ENCODE data around the gene ADAMTS2. TPM values are rescaled to one million over a fixed set of nuclear protein-coding genes. Genes with fewer than 3 reads are reported as not detected.

ADAMTS2 gene
- total and polyA plus RNA-seq, 2 experiments from 2014 or later: 1.6 to 8.1 TPM

DNA sequence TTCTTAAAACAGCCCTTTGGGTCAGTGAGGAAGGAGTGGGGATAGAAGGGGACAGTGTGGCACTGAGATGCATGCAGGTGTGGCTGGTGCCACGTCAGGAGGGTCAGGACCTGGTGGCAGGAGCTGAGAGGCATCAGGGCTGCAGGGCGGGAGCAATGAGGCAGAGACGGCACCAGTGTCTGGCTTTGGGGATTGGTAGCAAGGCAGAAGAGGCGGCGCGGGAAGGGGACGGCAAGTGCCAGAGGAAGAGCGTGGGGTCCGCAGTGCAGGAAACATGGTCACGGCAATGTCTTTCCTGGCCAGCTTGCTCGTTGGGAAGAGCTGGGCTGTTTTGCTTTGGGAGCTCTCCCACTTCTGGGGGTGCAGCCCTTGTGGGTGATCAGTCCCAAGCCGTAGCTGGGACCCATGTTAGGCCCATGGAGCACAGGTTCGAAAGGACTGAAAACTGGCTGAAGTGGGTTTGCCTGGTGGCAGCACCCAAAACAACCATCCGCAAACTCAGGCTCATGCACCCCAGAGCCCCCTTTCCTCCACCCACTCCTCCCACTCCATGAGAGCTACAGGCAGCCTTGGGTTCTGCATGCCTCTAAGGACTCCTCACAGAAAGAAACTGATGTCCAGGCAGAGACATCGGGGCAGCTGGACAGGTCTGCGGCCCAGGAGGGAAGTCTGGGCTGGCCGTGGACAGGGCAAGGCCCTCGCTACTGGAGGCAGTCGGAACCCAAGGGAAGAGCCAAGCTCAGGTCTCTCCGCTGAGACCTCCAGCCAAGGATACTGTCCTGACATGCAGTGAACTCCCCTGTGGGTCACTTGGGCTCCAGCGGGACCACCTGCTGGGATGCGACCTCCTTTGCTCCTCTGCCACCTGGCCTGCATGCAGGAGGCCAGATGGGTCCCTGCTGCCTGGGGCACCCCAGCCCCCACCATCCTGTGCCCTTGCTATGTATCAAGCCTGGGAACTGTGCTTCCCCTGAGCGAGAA lies 180.6 kb downstream of the ADAMTS2 start:
- Mint-ChIP-seq H3K4me3 (no peak overlapping the region), H3K27ac (no peak overlapping the region), H3K4me1 (no peaks in the 10 kb centered on the region), H3K36me3 (ENCODE audit: low read depth) (peaks cover 6% of the 10 kb centered on the region; the same call in 2 of the 3 replicates), H3K27me3 (ENCODE audit: insufficient read depth, low read depth, poor library complexity) (peaks cover 13% of the 10 kb centered on the region), H3K9me3 (peaks cover 32% of the 10 kb centered on the region)
- Histone ChIP-seq H3F3A (replicated peaks; ENCODE audit: low read depth) (no peaks in the 10 kb centered on the region), H3K27ac (ENCODE audit: low read depth) (no peak overlapping the region), H3K4me3 (no peak overlapping the region), H2AFZ (no peak overlapping the region), H3K36me3 (ENCODE audit: insufficient read depth) (no peaks in the 10 kb centered on the region), H3K9me2 (ENCODE audit: insufficient read depth) (no peaks in the 10 kb centered on the region), H3K4me1 (ENCODE audit: insufficient read depth) (no peaks in the 10 kb centered on the region), H3K4me2 (no peak overlapping the region), H3K27me3 (ENCODE audit: insufficient read depth) (no peaks in the 10 kb centered on the region), H3K79me2 (replicated peaks; ENCODE audit: insufficient read depth) (no peaks in the 10 kb centered on the region), H4K20me1 (replicated peaks; ENCODE audit: insufficient read depth) (no peaks in the 10 kb centered on the region)
- DNase-seq (ENCODE audit: low spot score) (no peak), ATAC-seq (no peak)
- no peak for TF ChIP-seq EZH2phosphoT487 (IDR thresholded peaks at IDR 0.05; ENCODE audit: unreplicated experiment)
- no peak for TF ChIP-seq EZH2 (IDR thresholded peaks at IDR 0.05; ENCODE audit: low read depth, unreplicated experiment)
- no peak for TF ChIP-seq CREB1 (CRISPR knock-in tag; IDR thresholded peaks at IDR 0.05; ENCODE audit: low read depth)
- no peak for TF ChIP-seq JUNB (IDR thresholded peaks at IDR 0.05; ENCODE audit: unreplicated experiment)
- no peak for TF ChIP-seq ZNF331 (CRISPR knock-in tag; IDR thresholded peaks at IDR 0.05; ENCODE audit: low read depth)
- TF ChIP-seq NANOG (IDR thresholded peaks at IDR 0.05; ENCODE audit: borderline replicate concordance): no peak
- TF ChIP-seq, protein P1, sequence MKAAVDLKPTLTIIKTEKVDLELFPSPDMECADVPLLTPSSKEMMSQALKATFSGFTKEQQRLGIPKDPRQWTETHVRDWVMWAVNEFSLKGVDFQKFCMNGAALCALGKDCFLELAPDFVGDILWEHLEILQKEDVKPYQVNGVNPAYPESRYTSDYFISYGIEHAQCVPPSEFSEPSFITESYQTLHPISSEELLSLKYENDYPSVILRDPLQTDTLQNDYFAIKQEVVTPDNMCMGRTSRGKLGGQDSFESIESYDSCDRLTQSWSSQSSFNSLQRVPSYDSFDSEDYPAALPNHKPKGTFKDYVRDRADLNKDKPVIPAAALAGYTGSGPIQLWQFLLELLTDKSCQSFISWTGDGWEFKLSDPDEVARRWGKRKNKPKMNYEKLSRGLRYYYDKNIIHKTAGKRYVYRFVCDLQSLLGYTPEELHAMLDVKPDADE (IDR thresholded peaks at IDR 0.05): no peak
- TF ChIP-seq, protein P2, sequence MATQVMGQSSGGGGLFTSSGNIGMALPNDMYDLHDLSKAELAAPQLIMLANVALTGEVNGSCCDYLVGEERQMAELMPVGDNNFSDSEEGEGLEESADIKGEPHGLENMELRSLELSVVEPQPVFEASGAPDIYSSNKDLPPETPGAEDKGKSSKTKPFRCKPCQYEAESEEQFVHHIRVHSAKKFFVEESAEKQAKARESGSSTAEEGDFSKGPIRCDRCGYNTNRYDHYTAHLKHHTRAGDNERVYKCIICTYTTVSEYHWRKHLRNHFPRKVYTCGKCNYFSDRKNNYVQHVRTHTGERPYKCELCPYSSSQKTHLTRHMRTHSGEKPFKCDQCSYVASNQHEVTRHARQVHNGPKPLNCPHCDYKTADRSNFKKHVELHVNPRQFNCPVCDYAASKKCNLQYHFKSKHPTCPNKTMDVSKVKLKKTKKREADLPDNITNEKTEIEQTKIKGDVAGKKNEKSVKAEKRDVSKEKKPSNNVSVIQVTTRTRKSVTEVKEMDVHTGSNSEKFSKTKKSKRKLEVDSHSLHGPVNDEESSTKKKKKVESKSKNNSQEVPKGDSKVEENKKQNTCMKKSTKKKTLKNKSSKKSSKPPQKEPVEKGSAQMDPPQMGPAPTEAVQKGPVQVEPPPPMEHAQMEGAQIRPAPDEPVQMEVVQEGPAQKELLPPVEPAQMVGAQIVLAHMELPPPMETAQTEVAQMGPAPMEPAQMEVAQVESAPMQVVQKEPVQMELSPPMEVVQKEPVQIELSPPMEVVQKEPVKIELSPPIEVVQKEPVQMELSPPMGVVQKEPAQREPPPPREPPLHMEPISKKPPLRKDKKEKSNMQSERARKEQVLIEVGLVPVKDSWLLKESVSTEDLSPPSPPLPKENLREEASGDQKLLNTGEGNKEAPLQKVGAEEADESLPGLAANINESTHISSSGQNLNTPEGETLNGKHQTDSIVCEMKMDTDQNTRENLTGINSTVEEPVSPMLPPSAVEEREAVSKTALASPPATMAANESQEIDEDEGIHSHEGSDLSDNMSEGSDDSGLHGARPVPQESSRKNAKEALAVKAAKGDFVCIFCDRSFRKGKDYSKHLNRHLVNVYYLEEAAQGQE (IDR thresholded peaks at IDR 0.05; ENCODE audit: unreplicated experiment): no peak
- TF ChIP-seq, protein P3, sequence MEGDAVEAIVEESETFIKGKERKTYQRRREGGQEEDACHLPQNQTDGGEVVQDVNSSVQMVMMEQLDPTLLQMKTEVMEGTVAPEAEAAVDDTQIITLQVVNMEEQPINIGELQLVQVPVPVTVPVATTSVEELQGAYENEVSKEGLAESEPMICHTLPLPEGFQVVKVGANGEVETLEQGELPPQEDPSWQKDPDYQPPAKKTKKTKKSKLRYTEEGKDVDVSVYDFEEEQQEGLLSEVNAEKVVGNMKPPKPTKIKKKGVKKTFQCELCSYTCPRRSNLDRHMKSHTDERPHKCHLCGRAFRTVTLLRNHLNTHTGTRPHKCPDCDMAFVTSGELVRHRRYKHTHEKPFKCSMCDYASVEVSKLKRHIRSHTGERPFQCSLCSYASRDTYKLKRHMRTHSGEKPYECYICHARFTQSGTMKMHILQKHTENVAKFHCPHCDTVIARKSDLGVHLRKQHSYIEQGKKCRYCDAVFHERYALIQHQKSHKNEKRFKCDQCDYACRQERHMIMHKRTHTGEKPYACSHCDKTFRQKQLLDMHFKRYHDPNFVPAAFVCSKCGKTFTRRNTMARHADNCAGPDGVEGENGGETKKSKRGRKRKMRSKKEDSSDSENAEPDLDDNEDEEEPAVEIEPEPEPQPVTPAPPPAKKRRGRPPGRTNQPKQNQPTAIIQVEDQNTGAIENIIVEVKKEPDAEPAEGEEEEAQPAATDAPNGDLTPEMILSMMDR (conservative IDR thresholded peaks at IDR 0.05; ENCODE audit: low read depth in 2 of 2): no peak
- TF ChIP-seq POLR2AphosphoS5 (IDR thresholded peaks at IDR 0.05; ENCODE audit: low read depth): no peak
- no peak for TF ChIP-seq ZNF114 (CRISPR knock-in tag; IDR thresholded peaks at IDR 0.05)
- TF ChIP-seq, protein P4, sequence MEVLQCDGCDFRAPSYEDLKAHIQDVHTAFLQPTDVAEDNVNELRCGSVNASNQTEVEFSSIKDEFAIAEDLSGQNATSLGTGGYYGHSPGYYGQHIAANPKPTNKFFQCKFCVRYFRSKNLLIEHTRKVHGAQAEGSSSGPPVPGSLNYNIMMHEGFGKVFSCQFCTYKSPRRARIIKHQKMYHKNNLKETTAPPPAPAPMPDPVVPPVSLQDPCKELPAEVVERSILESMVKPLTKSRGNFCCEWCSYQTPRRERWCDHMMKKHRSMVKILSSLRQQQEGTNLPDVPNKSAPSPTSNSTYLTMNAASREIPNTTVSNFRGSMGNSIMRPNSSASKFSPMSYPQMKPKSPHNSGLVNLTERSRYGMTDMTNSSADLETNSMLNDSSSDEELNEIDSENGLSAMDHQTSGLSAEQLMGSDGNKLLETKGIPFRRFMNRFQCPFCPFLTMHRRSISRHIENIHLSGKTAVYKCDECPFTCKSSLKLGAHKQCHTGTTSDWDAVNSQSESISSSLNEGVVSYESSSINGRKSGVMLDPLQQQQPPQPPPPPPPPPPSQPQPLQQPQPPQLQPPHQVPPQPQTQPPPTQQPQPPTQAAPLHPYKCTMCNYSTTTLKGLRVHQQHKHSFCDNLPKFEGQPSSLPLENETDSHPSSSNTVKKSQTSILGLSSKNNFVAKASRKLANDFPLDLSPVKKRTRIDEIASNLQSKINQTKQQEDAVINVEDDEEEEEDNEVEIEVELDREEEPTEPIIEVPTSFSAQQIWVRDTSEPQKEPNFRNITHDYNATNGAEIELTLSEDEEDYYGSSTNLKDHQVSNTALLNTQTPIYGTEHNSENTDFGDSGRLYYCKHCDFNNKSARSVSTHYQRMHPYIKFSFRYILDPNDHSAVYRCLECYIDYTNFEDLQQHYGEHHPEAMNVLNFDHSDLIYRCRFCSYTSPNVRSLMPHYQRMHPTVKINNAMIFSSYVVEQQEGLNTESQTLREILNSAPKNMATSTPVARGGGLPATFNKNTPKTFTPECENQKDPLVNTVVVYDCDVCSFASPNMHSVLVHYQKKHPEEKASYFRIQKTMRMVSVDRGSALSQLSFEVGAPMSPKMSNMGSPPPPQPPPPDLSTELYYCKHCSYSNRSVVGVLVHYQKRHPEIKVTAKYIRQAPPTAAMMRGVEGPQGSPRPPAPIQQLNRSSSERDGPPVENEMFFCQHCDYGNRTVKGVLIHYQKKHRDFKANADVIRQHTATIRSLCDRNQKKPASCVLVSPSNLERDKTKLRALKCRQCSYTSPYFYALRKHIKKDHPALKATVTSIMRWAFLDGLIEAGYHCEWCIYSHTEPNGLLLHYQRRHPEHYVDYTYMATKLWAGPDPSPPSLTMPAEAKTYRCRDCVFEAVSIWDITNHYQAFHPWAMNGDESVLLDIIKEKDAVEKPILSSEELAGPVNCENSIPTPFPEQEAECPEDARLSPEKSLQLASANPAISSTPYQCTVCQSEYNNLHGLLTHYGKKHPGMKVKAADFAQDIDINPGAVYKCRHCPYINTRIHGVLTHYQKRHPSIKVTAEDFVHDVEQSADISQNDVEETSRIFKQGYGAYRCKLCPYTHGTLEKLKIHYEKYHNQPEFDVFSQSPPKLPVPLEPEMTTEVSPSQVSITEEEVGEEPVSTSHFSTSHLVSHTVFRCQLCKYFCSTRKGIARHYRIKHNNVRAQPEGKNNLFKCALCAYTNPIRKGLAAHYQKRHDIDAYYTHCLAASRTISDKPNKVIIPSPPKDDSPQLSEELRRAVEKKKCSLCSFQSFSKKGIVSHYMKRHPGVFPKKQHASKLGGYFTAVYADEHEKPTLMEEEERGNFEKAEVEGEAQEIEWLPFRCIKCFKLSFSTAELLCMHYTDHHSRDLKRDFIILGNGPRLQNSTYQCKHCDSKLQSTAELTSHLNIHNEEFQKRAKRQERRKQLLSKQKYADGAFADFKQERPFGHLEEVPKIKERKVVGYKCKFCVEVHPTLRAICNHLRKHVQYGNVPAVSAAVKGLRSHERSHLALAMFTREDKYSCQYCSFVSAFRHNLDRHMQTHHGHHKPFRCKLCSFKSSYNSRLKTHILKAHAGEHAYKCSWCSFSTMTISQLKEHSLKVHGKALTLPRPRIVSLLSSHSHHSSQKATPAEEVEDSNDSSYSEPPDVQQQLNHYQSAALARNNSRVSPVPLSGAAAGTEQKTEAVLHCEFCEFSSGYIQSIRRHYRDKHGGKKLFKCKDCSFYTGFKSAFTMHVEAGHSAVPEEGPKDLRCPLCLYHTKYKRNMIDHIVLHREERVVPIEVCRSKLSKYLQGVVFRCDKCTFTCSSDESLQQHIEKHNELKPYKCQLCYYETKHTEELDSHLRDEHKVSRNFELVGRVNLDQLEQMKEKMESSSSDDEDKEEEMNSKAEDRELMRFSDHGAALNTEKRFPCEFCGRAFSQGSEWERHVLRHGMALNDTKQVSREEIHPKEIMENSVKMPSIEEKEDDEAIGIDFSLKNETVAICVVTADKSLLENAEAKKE (CRISPR knock-in tag; IDR thresholded peaks at IDR 0.05): no peak
- no peak for TF ChIP-seq STAT1 (IDR thresholded peaks at IDR 0.05; ENCODE audit: unreplicated experiment)

All from GM23338 (cell line).